A549 (cell line): ENCODE results near the gene GMEB2.

Experiments
- CHD2 ChIP-seq: fragments of 150-350 bp; IDR thresholded peaks from 2 replicates; pipeline ENCODE4 v1.6.1; 2014; ENCODE audit warnings: low read length; ENCODE audit not compliant: partially characterized antibody
- JUN ChIP-seq, 2 experiments: fragments of >200 bp; sonication (Bioruptor Twin); formaldehyde crosslinking; IDR thresholded peaks; 2 replicates in 1 of 2; 3 replicates in 1 of 2; pipeline ENCODE4 v1.6.1; 2016 to 2017
- NFE2L2 ChIP-seq: fragments of 150-350 bp; conservative IDR thresholded peaks from 2 replicates; pipeline ENCODE4 v1.6.1; 2014; ENCODE audit warnings: low read length
- POLR2A ChIP-seq: IDR thresholded peaks from 2 replicates; pipeline ENCODE4 v1.6.1; 2012; ENCODE audit warnings: mild to moderate bottlenecking, low read length
- ZFP36 ChIP-seq: fragments of 450-650 bp; IDR thresholded peaks from 2 replicates; pipeline ENCODE4 v1.6.1; 2014; ENCODE audit warnings: borderline replicate concordance; ENCODE audit not compliant: partially characterized antibody
- ZNF302 ChIP-seq: fragments of 250-450 bp; sonication (Bioruptor Pico); IDR thresholded peaks from 2 replicates; pipeline ENCODE4 v1.9.0; 2021; ENCODE audit warnings: inconsistent platforms, mild to moderate bottlenecking, moderate library complexity
- TF ChIP-seq, protein P1 (sequence below): fragments of 200-600 bp; sonication (generic); IDR thresholded peaks from 2 replicates; pipeline ENCODE4 v1.6.1; 2016; ENCODE audit warnings: antibody characterized with exemption, mild to moderate bottlenecking, moderate library complexity
- TF ChIP-seq, protein P2 (sequence below): IDR thresholded peaks from 2 replicates; pipeline ENCODE4 v1.6.1; 2012
- TF ChIP-seq, protein P3 (sequence below): fragments of >200 bp; sonication (Bioruptor Twin); formaldehyde crosslinking; IDR thresholded peaks from 3 replicates; pipeline ENCODE4 v1.5.1; 2016
- TF ChIP-seq, protein P4 (sequence below): IDR thresholded peaks from 2 replicates; pipeline ENCODE4 v1.6.1; 2012

DNA sequence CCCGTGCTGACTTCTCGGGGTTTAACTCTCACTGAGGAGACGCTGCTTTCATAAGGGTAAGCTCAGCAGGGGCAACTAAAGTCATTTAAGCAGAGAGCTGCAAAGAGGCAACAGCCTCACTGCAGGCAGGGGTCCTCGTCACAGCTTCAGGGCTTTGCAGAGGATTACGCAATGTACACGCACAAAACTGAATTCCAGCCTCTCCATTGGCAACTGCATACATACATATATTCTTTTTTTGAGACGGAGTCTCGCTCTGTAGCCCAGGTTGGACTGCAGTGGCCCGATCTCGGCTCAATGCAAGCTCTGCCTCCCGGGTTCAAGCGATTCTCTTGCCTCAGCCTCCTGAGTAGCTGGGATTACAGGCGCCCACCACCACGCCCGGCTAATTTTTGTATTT lies 2.4 kb downstream of the GMEB2 start:
- TF ChIP-seq, protein P1, sequence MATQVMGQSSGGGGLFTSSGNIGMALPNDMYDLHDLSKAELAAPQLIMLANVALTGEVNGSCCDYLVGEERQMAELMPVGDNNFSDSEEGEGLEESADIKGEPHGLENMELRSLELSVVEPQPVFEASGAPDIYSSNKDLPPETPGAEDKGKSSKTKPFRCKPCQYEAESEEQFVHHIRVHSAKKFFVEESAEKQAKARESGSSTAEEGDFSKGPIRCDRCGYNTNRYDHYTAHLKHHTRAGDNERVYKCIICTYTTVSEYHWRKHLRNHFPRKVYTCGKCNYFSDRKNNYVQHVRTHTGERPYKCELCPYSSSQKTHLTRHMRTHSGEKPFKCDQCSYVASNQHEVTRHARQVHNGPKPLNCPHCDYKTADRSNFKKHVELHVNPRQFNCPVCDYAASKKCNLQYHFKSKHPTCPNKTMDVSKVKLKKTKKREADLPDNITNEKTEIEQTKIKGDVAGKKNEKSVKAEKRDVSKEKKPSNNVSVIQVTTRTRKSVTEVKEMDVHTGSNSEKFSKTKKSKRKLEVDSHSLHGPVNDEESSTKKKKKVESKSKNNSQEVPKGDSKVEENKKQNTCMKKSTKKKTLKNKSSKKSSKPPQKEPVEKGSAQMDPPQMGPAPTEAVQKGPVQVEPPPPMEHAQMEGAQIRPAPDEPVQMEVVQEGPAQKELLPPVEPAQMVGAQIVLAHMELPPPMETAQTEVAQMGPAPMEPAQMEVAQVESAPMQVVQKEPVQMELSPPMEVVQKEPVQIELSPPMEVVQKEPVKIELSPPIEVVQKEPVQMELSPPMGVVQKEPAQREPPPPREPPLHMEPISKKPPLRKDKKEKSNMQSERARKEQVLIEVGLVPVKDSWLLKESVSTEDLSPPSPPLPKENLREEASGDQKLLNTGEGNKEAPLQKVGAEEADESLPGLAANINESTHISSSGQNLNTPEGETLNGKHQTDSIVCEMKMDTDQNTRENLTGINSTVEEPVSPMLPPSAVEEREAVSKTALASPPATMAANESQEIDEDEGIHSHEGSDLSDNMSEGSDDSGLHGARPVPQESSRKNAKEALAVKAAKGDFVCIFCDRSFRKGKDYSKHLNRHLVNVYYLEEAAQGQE = no peak
- TF ChIP-seq JUN (IDR thresholded peaks at IDR 0.05) (no peak), POLR2A (no peak), ZFP36 (no peak), CHD2 (no peak), NFE2L2 (no peak), ZNF302 (CRISPR knock-in tag) (no peak)
- TF ChIP-seq, protein P2, sequence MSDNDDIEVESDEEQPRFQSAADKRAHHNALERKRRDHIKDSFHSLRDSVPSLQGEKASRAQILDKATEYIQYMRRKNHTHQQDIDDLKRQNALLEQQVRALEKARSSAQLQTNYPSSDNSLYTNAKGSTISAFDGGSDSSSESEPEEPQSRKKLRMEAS = no peak
- TF ChIP-seq, protein P3, sequence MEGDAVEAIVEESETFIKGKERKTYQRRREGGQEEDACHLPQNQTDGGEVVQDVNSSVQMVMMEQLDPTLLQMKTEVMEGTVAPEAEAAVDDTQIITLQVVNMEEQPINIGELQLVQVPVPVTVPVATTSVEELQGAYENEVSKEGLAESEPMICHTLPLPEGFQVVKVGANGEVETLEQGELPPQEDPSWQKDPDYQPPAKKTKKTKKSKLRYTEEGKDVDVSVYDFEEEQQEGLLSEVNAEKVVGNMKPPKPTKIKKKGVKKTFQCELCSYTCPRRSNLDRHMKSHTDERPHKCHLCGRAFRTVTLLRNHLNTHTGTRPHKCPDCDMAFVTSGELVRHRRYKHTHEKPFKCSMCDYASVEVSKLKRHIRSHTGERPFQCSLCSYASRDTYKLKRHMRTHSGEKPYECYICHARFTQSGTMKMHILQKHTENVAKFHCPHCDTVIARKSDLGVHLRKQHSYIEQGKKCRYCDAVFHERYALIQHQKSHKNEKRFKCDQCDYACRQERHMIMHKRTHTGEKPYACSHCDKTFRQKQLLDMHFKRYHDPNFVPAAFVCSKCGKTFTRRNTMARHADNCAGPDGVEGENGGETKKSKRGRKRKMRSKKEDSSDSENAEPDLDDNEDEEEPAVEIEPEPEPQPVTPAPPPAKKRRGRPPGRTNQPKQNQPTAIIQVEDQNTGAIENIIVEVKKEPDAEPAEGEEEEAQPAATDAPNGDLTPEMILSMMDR = no peak
- TF ChIP-seq, protein P4, sequence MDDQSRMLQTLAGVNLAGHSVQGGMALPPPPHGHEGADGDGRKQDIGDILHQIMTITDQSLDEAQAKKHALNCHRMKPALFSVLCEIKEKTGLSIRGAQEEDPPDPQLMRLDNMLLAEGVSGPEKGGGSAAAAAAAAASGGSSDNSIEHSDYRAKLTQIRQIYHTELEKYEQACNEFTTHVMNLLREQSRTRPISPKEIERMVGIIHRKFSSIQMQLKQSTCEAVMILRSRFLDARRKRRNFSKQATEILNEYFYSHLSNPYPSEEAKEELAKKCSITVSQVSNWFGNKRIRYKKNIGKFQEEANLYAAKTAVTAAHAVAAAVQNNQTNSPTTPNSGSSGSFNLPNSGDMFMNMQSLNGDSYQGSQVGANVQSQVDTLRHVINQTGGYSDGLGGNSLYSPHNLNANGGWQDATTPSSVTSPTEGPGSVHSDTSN = no peak
